Measurements from ENCODE around the gene ZNF286A.
"Not testable (repeated sequence)": the region's sequence is repeated elsewhere in the genome, so short reads cannot be mapped to it uniquely, and the experiment has no call there.

The ZNF286A gene

DNA sequence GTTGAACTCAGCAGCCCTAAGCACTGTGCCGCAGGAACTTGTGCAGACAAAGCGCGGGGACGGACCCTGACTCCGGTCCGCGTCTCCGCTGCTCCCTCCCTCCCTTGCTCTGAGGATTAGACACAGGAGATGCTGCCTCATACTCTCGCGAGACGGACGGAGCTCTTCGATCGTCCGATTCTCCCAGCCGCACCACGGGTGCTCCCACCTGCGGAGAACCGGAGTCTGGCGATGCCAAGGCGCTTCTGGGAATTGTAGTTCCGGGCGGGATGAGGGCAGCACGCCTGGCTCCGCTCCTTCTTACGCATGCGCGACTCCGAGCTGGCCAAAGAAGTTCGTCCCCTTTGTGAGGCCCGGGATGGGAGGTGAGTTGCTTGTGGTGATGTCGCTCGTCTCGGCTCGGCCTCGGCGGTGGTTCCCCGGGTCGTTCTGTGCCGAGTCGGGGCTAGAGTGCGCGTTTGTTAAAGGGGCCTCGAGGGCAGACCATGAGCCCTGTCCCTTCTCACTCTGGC is at the start of gene ZNF286A:
TSS of gene ZNF286A (plus strand) at position 340 of the 512 bp plus-strand sequence. CDS start 578 bp downstream, outside the sequence.
- peak; percentile 95 to 96 for DNase-seq (ENCODE audit: low read depth in 2 of 2)

DNA sequence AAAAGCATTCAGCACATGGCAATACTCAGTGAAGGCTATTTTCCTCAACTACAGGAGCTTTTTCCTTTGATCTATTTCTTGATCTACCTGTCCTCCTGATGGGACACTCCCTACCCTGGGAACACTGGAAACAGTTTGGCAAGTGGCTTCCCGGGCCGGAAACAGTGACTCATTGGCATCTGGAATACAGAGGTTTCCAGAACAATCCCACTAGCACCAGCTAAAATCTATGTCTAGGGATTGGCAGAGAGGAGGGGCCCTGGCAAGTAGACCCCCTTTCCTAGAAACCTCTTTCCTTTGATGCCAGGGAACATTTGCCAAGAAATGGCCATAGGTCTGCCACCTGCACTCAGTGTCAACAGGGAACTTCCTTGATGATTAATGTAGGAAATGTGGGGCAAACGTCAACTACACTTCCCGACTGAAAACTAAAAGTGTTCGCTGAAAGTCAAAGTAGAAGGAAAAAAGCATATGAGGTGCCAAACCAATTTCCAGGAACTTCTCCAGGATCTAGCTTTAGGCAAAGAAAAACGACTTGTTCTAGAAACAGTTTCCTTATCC is 49.6 kb upstream of the ZNF286A start:
- no peak for DNase-seq (ENCODE audit: low read depth in 2 of 2)

GRCh38 chr17:15650741-15651582 is 48.6 kb upstream of the ZNF286A start:
- no peak for DNase-seq (ENCODE audit: low read depth in 2 of 2)

DNA sequence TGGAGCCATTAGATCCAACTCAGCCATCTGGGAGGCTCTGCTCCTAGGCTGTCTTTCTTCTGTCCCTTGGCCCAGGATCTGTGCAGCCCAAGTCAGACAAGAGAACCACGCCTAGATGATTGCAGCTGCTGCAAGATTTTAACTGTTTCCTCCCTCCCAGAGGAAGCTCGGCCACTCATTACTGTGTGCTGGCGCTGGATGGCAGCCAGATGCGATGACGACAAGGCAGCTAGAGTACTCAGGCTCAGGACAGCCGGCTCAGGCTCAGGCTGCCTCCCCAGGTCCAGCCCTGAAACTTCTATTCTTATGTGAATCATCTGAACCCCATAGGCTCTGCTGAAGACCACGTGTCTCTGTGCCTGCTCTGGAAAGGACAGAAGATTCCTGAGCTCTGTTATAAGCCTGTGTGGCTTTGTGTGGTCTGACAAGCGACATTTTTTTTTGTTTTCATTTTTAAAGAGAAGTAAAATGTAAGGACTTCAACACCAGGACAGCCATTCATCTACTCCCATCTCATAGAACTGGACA is 47.9 kb upstream of the ZNF286A start:
- peak; percentile 91 for DNase-seq (ENCODE audit: low read depth in 2 of 2)

- DNase-seq (ENCODE audit: low read depth in 2 of 2): no peak
Measured at GRCh38 chr17:15652960-15653359, 46.6 kb upstream of the ZNF286A start.

- not testable (repeated sequence) for DNase-seq (ENCODE audit: low read depth in 2 of 2)
Measured at GRCh38 chr17:15654401-15654800, 45.2 kb upstream of the ZNF286A start.

DNA sequence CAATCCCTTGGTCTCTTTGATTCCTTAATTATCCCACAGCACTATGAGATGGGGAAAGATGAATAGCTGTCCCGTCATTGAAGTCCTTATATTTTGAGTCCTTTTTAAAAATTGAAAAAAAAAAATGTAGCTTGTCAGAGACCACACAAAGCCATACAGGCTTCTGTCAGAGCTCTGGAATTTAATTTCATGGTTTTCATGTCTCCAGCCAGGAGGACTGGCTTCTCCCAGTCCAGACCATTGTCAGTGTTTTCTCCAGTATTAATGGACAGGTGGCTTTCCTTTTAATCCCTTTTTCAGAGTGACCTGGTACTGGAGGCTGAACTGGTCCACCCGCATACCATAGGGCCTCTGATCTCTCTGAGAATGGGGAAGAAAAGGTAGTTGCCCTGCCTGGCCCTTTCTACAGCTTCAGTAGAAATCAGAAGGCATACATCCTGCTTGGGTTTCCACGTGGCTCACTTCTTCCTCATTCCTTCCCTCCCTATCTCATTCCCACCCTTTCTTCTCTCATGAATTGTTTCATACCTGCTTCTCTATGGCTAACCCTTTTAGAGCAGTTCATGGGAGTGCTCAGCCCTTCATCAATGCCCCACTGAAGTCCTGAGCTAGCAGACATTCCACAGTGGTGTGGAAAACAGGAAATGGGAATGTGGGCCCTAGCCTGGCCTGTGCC is 44.5 kb upstream of the ZNF286A start:
- no peak for DNase-seq (ENCODE audit: low read depth in 2 of 2)

GRCh38 chr17:15657868-15658267 is 41.7 kb upstream of the ZNF286A start:
- no peak for DNase-seq (ENCODE audit: low read depth in 2 of 2)

GRCh38 chr17:15658296-15658695 is 41.3 kb upstream of the ZNF286A start:
- no peak for DNase-seq (ENCODE audit: low read depth in 2 of 2)

DNA sequence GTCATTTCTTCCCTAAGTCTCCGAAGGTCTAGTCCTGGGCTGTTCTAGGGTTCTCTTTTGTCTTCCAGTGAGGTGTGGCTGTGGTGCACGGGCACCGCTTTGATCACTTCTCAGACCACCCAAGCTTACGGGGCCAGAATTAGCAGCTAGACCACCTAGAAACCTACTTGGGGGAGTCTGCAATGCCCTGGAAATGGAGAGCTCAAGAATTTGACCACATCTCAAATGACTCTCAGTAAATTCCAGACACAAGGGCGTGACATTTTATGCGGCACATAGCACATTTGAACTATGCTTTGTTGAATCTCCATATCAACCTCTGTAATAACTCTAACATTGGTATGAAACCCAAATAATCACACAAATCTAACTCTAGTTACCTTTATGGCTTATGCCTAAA is 40.3 kb upstream of the ZNF286A start:
- DNase-seq (ENCODE audit: low read depth in 2 of 2): no peak

GRCh38 chr17:15659663-15660062 is 39.9 kb upstream of the ZNF286A start:
- no peak for DNase-seq (ENCODE audit: low read depth in 2 of 2)

DNA sequence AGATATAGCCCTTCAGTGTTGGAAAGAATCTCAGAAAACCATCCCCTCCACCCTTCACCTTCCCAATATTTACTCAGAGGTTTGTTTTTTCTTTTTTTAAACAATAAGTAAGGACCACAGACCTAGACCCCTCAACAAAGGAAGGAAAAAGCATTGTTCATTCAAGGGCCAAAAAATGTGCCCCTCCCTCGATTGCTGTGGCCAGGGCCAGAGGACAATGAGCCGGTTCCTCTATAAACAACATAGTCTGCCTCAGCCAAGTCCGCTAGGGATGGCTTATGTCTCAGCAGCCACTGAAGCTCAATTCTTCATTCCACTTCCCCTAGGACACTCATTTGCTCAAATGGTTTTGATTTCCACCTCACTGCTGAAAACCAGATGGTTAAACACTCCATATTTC is 39.5 kb upstream of the ZNF286A start:
- DNase-seq (ENCODE audit: low read depth in 2 of 2): no peak

DNA sequence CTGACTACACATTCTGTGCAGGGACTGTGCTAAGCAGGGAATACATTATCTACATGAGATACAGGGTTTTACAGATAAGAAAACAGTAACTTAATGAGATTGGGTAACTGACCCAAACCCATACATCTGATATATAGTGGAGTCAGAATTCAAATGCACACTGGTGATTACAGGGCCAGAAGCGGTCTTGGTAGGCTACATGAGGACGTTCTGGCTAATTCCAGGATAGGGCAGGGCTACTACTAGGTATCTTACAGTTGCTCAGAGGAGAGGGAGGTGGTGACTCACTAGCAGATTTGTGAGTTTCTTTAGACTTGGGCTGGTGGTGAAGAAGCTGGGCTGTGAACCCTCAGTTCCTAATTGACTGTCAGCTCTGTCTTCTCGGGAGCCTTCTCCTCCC is 36.9 kb upstream of the ZNF286A start:
- no peak for DNase-seq (ENCODE audit: low read depth in 2 of 2)

DNA sequence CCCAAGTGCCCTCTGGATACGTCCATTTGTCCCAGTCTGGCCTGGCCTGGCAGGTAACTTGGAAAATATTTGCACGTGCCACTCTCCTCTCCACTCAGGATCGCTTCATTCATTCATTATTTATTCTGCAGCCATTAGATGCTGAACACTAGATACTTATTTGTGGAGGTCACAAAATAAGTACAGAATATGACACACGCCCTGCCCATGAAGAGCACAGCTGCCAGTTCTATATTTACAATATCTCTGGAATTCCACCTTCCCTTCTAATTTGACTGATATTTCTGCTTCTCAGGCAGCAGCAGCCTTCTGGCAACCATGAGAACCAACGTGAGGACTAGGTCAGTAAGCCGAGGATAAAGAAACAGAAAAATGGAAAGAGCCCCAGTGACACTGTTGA is 36.4 kb upstream of the ZNF286A start:
- DNase-seq (ENCODE audit: low read depth in 2 of 2): no peak

- DNase-seq (ENCODE audit: low read depth in 2 of 2): no peak
Measured at GRCh38 chr17:15663691-15664090, 35.9 kb upstream of the ZNF286A start.

DNA sequence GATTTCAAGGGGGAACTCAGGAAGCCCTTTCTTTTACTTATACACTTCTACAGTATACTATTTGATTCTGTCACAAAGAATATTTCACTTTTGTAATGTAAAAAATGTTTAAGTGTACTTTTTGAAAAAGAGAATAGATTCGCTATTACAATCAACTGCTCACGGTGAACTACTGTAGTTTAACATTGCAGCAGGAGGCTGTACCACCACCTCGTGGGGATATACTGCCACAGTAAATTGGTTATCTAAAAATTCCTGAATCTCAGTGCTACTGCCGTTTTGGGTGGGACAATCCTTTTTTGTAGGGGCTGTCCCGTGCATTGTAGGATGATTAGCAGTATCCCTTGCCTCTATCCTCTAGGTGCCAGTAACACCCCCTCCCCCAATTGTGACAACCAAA is 30.0 kb upstream of the ZNF286A start:
- not testable (repeated sequence) for DNase-seq (ENCODE audit: low read depth in 2 of 2)

- DNase-seq (ENCODE audit: low read depth in 2 of 2): not testable (repeated sequence)
Measured at GRCh38 chr17:15674640-15675039, 24.9 kb upstream of the ZNF286A start.

GRCh38 chr17:15675991-15676390 is 23.6 kb upstream of the ZNF286A start:
- DNase-seq (ENCODE audit: low read depth in 2 of 2): not testable (repeated sequence)

DNA sequence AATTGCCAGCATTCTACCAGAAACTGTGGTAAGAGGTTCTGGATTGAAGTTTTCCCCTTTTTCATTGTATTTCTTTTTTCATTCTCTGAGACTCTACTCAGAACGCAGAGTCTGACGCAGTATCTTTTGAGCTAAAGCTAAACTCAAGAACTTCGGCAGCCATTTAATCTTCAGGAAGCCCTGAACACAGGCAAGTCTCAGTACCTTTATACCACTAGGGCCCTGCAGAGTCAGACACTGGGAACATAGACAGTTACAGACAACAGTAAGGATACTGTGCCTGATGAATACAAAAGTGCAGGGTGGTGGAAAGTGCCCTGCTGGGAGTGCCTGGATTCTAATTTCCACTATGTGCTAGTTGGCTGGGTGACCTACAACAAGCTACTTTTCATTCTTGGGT is 16.4 kb upstream of the ZNF286A start:
- not testable (repeated sequence) for DNase-seq (ENCODE audit: low read depth in 2 of 2)

GRCh38 chr17:15683824-15684478 is 15.6 kb upstream of the ZNF286A start, which contains the start of gene TRIM16:
TRIM16 (minus strand) TSS chr17:15684311; CDS start chr17:15651609, 32,702 bp downstream.
- DNase-seq (ENCODE audit: low read depth in 2 of 2): not testable (repeated sequence)

GRCh38 chr17:15687494-15687893 is 12.1 kb upstream of the ZNF286A start:
- DNase-seq (ENCODE audit: low read depth in 2 of 2): not testable (repeated sequence)

- not testable (repeated sequence) for DNase-seq (ENCODE audit: low read depth in 2 of 2)
Measured at GRCh38 chr17:15698967-15699366, 585 bp upstream of the ZNF286A start.

Measured in fibroblast of skin of left biceps (primary cell).